ENCODE data around the gene CASKIN1. TPM values are rescaled to one million over a fixed set of nuclear protein-coding genes. Genes with fewer than 3 reads are reported as not detected.

The CASKIN1 gene
- polyA plus RNA-seq, 1 donor (not counting 4 experiments of a cell fraction or from before 2014, with no cell fraction given): 0.04 TPM

DNA sequence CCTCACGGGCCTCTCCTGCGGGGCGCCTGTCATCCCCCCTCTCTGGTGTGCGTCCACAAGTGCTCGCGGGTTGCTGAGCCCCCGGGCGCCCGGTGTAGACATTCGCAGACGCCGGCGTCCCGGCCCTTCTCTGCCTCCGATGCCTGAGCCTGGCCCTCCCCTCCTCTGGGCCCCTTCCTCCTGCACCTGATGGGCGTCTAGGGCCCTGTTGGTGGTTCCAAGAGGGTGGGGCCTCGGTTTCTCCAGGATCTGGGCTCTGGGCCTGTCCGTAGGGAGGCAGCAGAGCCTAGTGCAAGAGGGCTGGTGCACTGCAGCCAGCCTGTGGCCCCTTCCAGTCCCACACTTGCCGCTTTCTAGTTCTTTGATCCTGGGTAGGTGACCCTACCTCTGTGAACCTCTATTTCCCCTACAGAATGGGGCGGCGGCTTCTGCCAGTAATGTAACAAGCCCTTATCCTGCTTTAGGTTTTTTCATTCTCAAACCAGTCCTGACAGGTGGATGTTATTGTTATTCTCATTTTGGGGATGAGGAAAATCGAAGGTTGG lies 27.6 kb upstream of the CASKIN1 start:
- H3K36me3 ChIP-seq (ENCODE audit: control insufficient read depth in 2 of 2, extremely low read depth in 1 of 2, insufficient read depth in 2 of 2, low read length in 2 of 2): peaks cover 5 to 12% of the 10 kb centered on the region in 2 experiments
- no peaks in the 10 kb centered on the region for H3K9me3 ChIP-seq (ENCODE audit: control insufficient read depth, low read depth, low read length)
- FAIRE-seq: no peak

GRCh38 chr16:2223221-2223941 lies 27.0 kb upstream of the CASKIN1 start, which contains the start of gene E4F1:
Gene E4F1 (plus strand): TSS chr16:2223591. CDS start chr16:2223614, 23 bp downstream.
- TF ChIP-seq EZH2 (IDR thresholded peaks at IDR 0.05; ENCODE audit: low read length) (no peak), CTCF (optimal IDR thresholded peaks at IDR 0.05 in 1 of 3, IDR thresholded peaks at IDR 0.05 in 1 of 3, conservative IDR thresholded peaks at IDR 0.05 in 1 of 3; ENCODE audit: extremely low read depth in 1 of 3, insufficient read depth in 2 of 3, low read length in 3 of 3) (no peak)
- peaks cover 12% of the 10 kb centered on the region for H3K4me1 ChIP-seq (ENCODE audit: control insufficient read depth, extremely low read depth, insufficient read depth, low read length)
- H3K4me2 ChIP-seq (ENCODE audit: control insufficient read depth, extremely low read depth, insufficient read depth, low read depth, low read length): peak within 1 kb of the TSS; percentile 78
- H3K27ac ChIP-seq (ENCODE audit: control insufficient read depth, insufficient read depth, low read length): peak within 1 kb of the TSS; percentile 73
- dilution Hi-C loops (cut with MboI; ENCODE audit: extremely low pct_ligation_motif_present, low sequenced_read_pairs): no loop called here
- FAIRE-seq: no peak
- peak; percentile 97 for DNase-seq (ENCODE audit: low read depth, low spot score)
- no peaks in the 10 kb centered on the region for H3K27me3 ChIP-seq (ENCODE audit: control insufficient read depth, extremely low read depth, insufficient read depth, low read length)
- peak within 1 kb of the TSS; percentile 73 to 98 (median 96) for H3K4me3 ChIP-seq (ENCODE audit: control insufficient read depth in 2 of 3, extremely low read depth in 1 of 3, insufficient read depth in 2 of 3, low read depth in 1 of 3, low read length in 3 of 3)
- H3K9me1 ChIP-seq (ENCODE audit: control insufficient read depth, extremely low read depth, insufficient read depth, low read length): no peaks in the 10 kb centered on the region
- H3K79me2 ChIP-seq (ENCODE audit: control insufficient read depth, insufficient read depth, low read length): peaks cover 42% of the 10 kb centered on the region
- peak within 1 kb of the TSS; percentile 89 for H3K9ac ChIP-seq (ENCODE audit: control insufficient read depth, extremely low read depth, insufficient read depth, low read length)
- H3K36me3 ChIP-seq (ENCODE audit: control insufficient read depth in 2 of 2, extremely low read depth in 1 of 2, insufficient read depth in 2 of 2, low read length in 2 of 2): peaks cover 0 to 5% of the 10 kb centered on the region in 2 experiments
- no peaks in the 10 kb centered on the region for H3K9me3 ChIP-seq (ENCODE audit: control insufficient read depth, low read depth, low read length)
- no peaks in the 10 kb centered on the region for H4K20me1 ChIP-seq (ENCODE audit: control insufficient read depth, extremely low read depth, insufficient read depth, low read length)
- peak within 1 kb of the TSS; percentile 89 for H2AFZ ChIP-seq (ENCODE audit: control insufficient read depth, low read length)

More for the DNA sequence above, 27.6 kb upstream of the CASKIN1 start:
- Histone ChIP-seq H3K4me3 (ENCODE audit: control insufficient read depth in 2 of 3, extremely low read depth in 1 of 3, insufficient read depth in 2 of 3, low read depth in 1 of 3, low read length in 3 of 3) (peak overlapping the region; percentile 73 to 98 (median 96)), H3K9me1 (ENCODE audit: control insufficient read depth, extremely low read depth, insufficient read depth, low read length) (no peaks in the 10 kb centered on the region), H3K4me2 (ENCODE audit: control insufficient read depth, extremely low read depth, insufficient read depth, low read depth, low read length) (peak overlapping the region; percentile 72), H3K79me2 (ENCODE audit: control insufficient read depth, insufficient read depth, low read length) (peaks cover 46% of the 10 kb centered on the region), H3K27me3 (ENCODE audit: control insufficient read depth, extremely low read depth, insufficient read depth, low read length) (no peaks in the 10 kb centered on the region), H4K20me1 (ENCODE audit: control insufficient read depth, extremely low read depth, insufficient read depth, low read length) (no peaks in the 10 kb centered on the region), H3K4me1 (ENCODE audit: control insufficient read depth, extremely low read depth, insufficient read depth, low read length) (peaks cover 12% of the 10 kb centered on the region), H3K9ac (ENCODE audit: control insufficient read depth, extremely low read depth, insufficient read depth, low read length) (peak overlapping the region; percentile 89), H3K27ac (ENCODE audit: control insufficient read depth, insufficient read depth, low read length) (peak overlapping the region; percentile 73), H2AFZ (ENCODE audit: control insufficient read depth, low read length) (peak overlapping the region; percentile 63)
- TF ChIP-seq EZH2 (IDR thresholded peaks at IDR 0.05; ENCODE audit: low read length) (no peak), CTCF (optimal IDR thresholded peaks at IDR 0.05 in 1 of 3, IDR thresholded peaks at IDR 0.05 in 1 of 3, conservative IDR thresholded peaks at IDR 0.05 in 1 of 3; ENCODE audit: extremely low read depth in 1 of 3, insufficient read depth in 2 of 3, low read length in 3 of 3) (peak in 2 of 3 experiments; percentile 44 to 57)
- no peak for DNase-seq (ENCODE audit: low read depth, low spot score)
- dilution Hi-C loops (cut with MboI; ENCODE audit: extremely low pct_ligation_motif_present, low sequenced_read_pairs): no loop called here

Data from keratinocyte (primary cell).